ENCODE results near the gene UNC93B1. TPM values are rescaled to one million over a fixed set of nuclear protein-coding genes. Genes with fewer than 3 reads are reported as not detected.

Gene UNC93B1
- total RNA-seq, 1 donor from 2014 or later = 13.0 TPM

DNA sequence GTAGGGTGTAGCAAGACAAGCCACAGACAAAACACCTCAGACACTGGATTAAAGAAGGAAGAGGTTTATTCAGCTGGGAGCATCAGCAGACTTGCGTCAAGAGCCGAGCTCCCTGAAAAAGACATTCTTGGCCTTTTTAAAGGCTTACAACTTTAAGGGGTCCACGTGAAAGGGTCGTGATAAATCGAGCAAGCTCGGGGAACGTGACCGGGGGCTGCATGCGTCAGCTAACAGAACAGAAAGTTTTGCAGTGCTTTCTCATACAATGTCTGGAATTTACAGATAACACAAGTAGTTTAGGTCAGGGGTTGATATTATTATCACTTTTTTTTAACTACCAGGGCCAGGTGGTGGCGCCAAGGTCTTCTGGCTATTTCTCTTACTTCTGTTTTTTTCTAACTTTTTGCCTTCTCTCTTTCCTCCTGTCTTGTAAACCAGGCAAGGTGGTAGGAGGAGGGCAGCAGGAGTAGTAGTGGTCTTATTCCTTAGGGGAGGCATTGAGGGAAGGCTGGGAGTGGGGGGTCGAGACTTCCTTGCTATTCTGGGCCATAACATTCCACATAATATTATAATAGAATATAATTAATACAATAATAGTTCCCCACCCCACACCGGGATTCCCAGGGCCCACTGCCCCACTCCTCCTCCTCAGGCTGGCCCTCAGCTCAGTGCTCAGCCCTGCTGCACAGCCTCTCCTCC lies 5.6 kb upstream of the UNC93B1 start:
- Mint-ChIP-seq H3K36me3 (no peaks in the 10 kb centered on the region), H3K4me3 (no peak overlapping the region), H3K4me1 (ENCODE audit: unreplicated experiment) (peaks cover 40% of the 10 kb centered on the region), H3K27me3 (peaks cover 11% of the 10 kb centered on the region), H3K27ac (peak overlapping the region; percentile 57), H3K9me3 (no peaks in the 10 kb centered on the region)
- no peak for DNase-seq (ENCODE audit: extremely low spot score, unreplicated experiment)
- TF ChIP-seq, protein P1, sequence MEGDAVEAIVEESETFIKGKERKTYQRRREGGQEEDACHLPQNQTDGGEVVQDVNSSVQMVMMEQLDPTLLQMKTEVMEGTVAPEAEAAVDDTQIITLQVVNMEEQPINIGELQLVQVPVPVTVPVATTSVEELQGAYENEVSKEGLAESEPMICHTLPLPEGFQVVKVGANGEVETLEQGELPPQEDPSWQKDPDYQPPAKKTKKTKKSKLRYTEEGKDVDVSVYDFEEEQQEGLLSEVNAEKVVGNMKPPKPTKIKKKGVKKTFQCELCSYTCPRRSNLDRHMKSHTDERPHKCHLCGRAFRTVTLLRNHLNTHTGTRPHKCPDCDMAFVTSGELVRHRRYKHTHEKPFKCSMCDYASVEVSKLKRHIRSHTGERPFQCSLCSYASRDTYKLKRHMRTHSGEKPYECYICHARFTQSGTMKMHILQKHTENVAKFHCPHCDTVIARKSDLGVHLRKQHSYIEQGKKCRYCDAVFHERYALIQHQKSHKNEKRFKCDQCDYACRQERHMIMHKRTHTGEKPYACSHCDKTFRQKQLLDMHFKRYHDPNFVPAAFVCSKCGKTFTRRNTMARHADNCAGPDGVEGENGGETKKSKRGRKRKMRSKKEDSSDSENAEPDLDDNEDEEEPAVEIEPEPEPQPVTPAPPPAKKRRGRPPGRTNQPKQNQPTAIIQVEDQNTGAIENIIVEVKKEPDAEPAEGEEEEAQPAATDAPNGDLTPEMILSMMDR (conservative IDR thresholded peaks at IDR 0.05) = no peak

DNA sequence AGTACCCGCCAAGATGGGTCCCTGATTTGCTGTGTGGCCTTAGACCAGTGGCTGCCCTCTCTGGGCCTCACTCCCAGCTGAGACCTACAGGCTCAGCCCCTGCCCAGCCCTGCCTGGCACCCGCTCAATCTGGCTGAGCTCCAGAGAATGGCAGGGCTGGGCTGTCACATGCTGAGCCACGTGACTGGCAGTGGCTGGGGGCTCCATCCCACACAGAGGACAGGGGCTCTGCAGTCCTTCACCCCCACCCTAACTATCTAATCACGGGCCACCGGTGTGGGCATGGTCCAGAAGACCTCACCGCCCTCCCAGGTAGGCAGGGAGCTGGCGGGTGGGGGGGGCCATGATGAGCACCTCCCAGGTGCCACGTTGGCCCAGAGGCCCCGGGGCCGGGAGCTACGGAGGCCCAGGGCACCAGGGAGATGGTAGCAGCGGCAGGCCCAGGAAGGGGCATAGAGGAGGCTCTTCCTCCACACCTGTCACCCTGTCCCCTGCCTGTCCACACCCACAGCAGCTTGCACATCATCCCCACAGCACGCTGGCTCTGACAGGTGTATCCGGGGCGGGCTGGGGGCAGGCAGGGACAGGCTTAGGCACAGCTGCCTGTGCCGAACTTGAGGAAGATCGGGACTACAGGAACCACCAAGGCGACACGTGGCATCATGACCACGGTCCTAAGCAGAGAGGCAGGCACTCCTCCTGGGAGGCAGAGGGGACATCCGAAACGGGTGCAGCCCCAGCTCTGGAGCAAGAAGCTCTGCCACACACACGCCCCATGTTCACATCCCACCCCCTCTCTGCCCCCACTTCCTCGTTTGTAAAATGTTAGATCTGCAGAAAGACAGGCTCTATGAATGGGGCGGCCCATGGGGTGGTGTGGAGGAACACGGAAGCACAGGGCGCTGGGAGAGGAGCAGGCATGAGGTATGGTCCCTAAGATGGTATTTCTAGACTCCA lies 4.8 kb upstream of the UNC93B1 start:
- H3K4me3 Mint-ChIP-seq = no peak overlapping the region
- peaks cover 36% of the 10 kb centered on the region for H3K4me1 Mint-ChIP-seq (ENCODE audit: unreplicated experiment)
- DNase-seq (ENCODE audit: extremely low spot score, unreplicated experiment) = no peak
- H3K36me3 Mint-ChIP-seq = no peaks in the 10 kb centered on the region
- H3K27ac Mint-ChIP-seq = peak overlapping the region; percentile 57
- TF ChIP-seq, protein P1 (conservative IDR thresholded peaks at IDR 0.05) = no peak
- H3K9me3 Mint-ChIP-seq = no peaks in the 10 kb centered on the region
- peaks cover 11% of the 10 kb centered on the region for H3K27me3 Mint-ChIP-seq

DNA sequence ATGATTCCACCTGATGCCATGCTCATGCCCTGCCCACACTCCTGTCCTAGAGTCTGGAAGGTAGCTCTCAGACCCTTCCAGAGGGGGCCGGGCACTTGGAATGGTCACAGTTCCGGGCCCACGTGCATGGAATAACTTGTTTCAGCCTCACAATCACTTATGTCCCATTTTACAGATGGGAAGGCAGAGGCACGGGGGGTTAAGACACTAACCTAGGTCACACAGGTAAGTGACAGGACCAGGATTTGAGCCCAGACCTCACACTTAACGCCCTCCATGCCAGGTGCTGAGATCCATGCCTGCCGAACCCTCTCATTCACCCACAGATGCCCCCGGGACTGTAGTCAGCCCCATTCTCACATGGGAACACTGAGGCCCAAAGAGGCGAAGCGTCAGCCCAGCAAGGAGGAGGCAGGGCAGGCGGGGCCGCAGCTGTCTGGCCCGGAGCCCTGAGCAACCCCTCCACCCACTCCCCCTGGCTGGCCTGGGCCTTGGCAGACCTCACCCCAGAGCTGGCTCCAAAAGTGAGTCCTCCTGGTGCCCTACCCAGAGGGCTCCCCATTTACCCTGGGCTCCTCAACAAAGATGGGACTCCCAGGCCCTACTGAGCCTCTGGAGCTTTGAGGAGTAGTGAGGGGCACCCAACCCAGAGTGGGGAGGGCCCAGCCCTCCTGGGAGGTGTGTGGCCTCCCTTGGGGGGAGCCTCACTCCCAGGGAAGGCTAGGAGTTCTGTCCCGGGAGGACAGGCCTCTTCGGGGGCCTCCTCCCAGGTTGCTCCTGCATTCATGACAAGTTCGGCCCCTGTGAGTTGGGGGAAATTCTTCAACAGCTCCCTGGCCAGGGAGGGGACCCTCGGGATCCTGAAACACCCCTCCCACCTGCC lies 3.8 kb upstream of the UNC93B1 start:
- no peaks in the 10 kb centered on the region for H3K36me3 Mint-ChIP-seq
- H3K27me3 Mint-ChIP-seq = peaks cover 14% of the 10 kb centered on the region
- peaks cover 34% of the 10 kb centered on the region for H3K4me1 Mint-ChIP-seq (ENCODE audit: unreplicated experiment)
- no peak for DNase-seq (ENCODE audit: extremely low spot score, unreplicated experiment)
- no peak overlapping the region for H3K4me3 Mint-ChIP-seq
- H3K27ac Mint-ChIP-seq = no peak overlapping the region
- TF ChIP-seq, protein P1 (conservative IDR thresholded peaks at IDR 0.05) = no peak
- no peaks in the 10 kb centered on the region for H3K9me3 Mint-ChIP-seq

DNA sequence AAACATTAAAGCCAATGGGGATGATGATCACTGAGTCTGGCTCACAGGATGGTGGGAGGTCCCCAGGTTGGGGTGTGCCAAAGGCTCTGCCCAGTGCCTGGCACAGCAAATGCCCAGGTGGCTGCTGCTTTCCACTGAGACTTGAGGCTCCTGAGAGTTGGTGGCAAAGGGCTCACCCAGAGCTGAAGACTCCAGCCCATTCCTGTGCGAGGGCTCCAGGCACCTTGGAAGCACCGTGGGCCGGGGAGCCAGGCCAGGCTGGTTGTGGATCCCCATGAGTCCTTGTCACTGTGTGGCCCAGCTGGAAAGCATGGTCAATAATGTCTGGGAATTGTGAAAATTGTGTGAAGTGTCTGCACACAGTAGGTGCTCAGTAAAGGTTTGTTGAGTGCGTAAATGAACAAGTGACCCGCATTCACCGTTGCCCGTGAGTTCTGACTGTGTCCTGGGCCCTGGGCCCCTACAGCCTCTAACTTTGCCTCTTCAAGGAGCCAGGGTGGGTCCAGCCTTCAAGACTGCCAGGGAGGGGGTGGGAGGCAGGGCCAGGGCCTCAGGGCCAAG lies 2.8 kb upstream of the UNC93B1 start:
- TF ChIP-seq, protein P1 (conservative IDR thresholded peaks at IDR 0.05) = no peak
- H3K9me3 Mint-ChIP-seq = no peaks in the 10 kb centered on the region
- peak overlapping the region; percentile 22 for H3K4me3 Mint-ChIP-seq
- H3K36me3 Mint-ChIP-seq = no peaks in the 10 kb centered on the region
- no peak overlapping the region for H3K27ac Mint-ChIP-seq
- peaks cover 39% of the 10 kb centered on the region for H3K4me1 Mint-ChIP-seq (ENCODE audit: unreplicated experiment)
- H3K27me3 Mint-ChIP-seq = peaks cover 22% of the 10 kb centered on the region
- DNase-seq (ENCODE audit: extremely low spot score, unreplicated experiment) = no peak
